Activated T-helper 1 cell treated with Interleukin-2 at 50 U/mL for 16 hours (primary cell): ENCODE measurements around the gene DCUN1D2.

ENCODE experiments used
- DNase-seq: peaks from one replicate; pipeline ENCODE4 v3.0.0-alpha.2; 2020; ENCODE audit warnings: low read depth

DCUN1D2 gene

DNA sequence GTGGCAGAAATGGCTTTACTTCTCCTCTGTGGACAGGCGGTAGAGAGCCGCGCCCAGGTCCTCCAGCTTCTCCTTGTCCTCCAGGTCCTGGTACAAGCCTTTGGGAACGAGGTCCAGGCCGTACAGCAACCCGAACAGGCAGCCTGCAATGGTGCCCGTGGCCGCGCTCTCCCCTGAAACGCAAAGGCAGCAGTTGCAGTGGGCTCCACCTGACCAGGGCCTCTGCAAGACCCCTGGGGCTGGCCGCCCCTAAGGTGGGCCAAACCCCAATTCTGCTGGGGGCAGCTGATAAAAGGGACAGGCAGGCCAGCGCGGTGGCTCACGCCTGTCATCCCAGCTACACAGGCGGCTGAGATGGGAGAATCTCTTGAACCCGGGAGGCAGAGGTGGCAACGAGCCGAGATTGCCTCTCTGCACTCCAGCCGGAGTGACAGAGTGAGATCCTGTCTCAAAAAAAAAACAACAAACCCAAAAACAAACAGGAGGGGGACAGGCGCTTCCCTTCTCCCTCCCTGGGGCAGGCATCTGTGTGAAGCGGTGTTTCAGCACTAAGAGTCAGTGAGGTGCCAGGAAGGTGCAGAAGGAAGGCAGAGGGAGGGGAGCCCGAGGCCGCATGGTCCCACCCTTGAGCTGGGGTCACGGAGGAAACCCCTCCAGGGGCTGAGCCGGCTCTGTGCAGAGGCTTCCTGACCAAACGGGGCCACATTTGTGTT lies 67.5 kb downstream of the DCUN1D2 start:
- no peak for DNase-seq

- no peak for DNase-seq
Measured at GRCh38 chr13:113421673-113422270, 68.7 kb downstream of the DCUN1D2 start.

DNA sequence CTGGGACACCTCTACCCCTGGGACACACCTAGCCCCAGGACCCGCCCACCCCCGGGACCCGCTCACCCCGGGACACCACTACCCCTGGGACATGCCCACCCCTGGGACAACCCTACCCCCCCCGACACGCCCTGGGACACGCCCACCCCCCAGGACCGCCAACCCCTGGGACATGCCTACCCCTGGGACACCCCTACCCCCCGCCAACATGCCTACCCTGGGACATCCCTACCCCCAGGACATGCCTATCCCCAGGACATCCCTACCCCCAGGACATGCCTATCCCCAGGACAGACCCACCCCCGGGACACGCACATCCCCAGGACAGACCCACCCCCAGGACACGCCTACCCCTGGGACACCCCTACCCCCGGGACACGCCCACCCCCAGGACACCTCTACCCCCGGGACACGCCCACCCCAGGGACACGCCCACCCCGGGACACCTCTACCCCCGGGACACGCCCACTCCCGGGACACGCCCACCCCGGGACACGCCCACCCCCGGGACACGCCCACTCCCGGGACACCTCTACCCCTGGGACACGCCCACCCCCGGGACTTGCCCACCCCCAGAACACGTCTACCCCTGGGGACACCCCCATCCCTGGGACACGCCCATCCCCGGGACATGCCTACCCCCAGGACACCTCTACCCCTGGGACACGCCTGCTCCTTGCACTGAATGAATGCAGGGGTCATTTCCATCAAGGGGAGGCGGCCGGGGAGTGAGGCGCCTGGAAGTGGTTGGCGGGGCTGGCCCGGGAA lies 69.5 kb downstream of the DCUN1D2 start:
- no peak for DNase-seq

DNA sequence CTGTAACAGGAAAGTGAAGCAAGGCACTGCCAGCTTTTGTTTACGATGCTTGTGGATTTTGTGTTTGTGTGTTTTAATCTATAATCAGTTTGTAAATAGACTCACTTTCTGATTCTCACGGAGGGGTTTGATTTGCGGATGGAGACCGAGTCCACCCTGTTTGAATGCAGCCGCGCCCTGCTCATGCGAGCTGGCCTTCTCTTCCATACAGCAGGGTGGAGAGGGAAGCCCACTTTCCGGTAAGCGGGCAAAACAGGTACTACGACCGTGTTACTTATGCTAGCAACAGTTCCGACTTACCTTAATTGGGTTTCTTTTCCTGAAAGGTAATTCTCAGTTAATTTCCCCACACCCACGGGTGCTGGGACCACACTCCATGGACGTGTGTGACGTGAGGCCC lies 70.3 kb downstream of the DCUN1D2 start:
- DNase-seq, result no peak

GRCh38 chr13:113419531-113420193 lies 70.8 kb downstream of the DCUN1D2 start:
- DNase-seq, result no peak

GRCh38 chr13:113418722-113419049 lies 71.8 kb downstream of the DCUN1D2 start:
- DNase-seq, result no peak

- no peak for DNase-seq
Measured at GRCh38 chr13:113417836-113418721, 72.4 kb downstream of the DCUN1D2 start.

GRCh38 chr13:113417008-113417751 lies 73.3 kb downstream of the DCUN1D2 start:
- no peak for DNase-seq

GRCh38 chr13:113415825-113416224 lies 74.7 kb downstream of the DCUN1D2 start:
- no peak for DNase-seq

GRCh38 chr13:113415032-113415431 lies 75.5 kb downstream of the DCUN1D2 start:
- DNase-seq, result no peak

DNA sequence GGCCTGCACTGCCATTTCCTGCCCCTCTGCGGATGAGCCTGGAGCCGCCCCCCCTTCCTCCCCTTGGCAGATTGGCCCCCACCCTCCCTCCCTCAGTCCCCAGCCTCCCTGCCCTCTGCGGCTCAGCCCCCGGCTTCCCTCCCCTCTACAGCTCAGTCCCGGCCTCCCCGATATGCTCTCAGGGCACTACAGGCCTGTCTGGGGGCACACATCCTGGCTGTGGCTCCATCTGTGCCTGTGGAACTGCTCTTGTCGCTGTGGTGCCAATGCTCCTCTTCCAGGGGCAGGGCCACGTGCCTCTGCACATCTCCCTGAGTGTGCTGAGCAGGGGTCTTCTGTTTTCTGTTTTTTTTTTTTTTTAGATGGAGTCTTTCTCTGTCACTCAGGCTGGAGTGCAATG lies 76.2 kb downstream of the DCUN1D2 start:
- no peak for DNase-seq

DNA sequence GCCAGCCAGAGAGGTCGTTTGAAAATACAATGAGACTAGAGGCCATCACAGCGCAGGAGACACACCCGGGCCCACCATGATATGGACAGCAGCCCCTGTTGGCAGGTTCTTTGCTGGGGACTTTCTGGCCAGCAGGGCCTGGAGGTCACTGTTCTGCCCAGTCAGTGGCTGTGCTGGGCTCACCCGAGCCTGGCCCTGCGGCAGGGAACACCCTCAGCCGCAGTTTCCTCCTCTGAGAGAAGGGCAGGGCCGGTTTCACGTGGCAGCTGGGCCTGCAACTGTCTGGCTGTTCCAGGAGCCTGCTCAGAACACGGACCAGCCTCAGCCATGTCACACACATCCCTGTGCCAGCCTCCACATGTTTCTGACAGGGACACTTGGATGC lies 76.6 kb downstream of the DCUN1D2 start:
- DNase-seq, result no peak

GRCh38 chr13:113413178-113413897 lies 77.2 kb downstream of the DCUN1D2 start:
- no peak for DNase-seq

GRCh38 chr13:113412440-113412839 lies 78.1 kb downstream of the DCUN1D2 start:
- DNase-seq, result no peak

DNA sequence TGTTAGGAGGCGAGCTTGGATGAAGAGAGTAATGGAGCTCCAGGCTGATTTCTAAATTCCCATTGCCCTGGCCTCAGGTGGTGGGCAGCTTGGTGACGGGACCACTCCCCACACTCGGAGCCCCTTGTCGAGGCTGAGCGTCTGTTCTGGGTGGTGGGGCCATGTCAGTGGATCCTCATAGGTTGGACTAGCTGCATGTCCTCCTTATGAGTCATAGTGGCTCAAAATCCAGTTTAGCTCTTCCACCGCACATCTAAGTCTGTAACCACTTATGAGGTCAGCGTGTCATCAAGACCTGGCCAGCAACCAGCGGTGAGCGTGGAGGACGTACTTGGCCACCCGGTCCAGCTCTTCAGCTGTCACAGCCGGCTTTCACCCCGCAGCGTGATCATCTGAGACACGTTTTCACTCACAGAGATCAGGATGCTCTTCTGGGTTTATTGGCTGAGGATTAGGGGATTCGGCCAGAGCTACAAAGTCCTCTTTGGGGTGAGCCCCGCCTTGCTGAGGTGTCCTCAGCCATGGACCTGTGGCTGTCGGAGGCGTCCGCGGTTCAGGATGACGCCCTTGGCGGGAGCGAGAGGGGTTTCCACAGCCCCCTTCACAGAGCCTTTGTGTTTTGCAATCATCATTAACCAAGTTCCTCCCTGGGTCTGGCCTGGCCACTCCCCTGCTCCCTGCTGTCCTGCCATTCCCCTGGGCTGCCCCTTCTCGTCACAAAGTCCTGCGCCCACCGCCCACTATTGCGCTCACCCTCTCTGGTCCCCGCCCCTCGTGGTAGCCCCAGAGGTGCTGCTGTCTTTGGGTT lies 79.1 kb downstream of the DCUN1D2 start:
- DNase-seq, result no peak

GRCh38 chr13:113410472-113411201 lies 79.9 kb downstream of the DCUN1D2 start:
- DNase-seq, result no peak

GRCh38 chr13:113408562-113408961 lies 81.9 kb downstream of the DCUN1D2 start:
- no peak for DNase-seq

GRCh38 chr13:113407531-113408393 lies 82.7 kb downstream of the DCUN1D2 start:
- no peak for DNase-seq
